ENCODE results near the gene ZSCAN5A.

DNA sequence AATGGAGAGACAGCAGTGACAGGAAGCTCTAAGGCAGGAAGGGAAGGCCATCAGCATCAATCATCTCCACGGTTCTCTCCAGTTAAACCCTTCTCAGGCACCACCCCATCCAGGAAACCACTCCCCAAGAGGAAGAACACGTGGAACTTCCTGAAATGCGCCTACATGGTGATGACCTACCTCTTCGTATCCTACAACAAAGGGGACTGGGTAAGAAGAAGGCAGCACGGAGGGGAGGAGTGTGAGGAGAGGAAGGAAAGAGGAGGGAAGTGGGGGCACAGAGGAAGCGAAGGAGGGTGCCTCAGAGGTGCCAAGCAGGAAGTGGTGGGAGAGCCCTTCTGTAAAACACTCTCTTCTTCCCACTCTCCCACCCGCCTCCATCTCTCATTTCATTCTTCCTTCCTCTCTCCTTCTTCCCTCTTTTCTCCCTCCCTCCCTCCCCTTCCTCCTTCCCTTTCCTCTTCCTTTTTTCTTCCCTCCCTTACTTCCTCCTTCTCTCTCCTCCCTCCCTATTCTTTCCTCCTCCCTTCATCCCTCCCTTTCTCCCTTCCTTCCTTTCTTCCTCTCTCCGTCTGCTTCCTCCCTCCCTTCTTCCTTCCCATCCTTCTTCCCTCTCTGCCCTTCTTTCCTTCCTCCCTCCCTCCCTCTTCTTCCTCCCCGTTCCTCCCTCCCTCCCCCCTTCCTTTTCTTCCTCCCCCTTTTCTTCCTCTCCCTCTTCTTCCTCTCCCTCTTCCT is 12.6 kb downstream of the ZSCAN5A start:
- TF ChIP-seq CEBPB (tag; IDR thresholded peaks at IDR 0.05) (no peak), SMARCC2 (IDR thresholded peaks at IDR 0.05; ENCODE audit: low read depth) (no peak)

Measured in K562 (cell line).